K562 (cell line): ENCODE results near the gene ALDH5A1. TPM values are rescaled to one million over a fixed set of nuclear protein-coding genes. Genes with fewer than 3 reads are reported as not detected.

Source experiments
- CLOCK ChIP-seq: fragments of 250-450 bp; sonication (Bioruptor Pico); IDR thresholded peaks from 2 replicates; pipeline ENCODE4 v1.4.0; 2020; ENCODE audit warnings: mild to moderate bottlenecking, moderate library complexity, borderline replicate concordance
- CREB3L1 ChIP-seq: fragments of 450-650 bp; IDR thresholded peaks from 2 replicates; pipeline ENCODE4 v1.6.1; 2014; ENCODE audit warnings: low read depth, mild to moderate bottlenecking, moderate library complexity, borderline replicate concordance
- DEAF1 ChIP-seq: fragments of 450-650 bp; formaldehyde crosslinking; IDR thresholded peaks from 2 replicates; pipeline ENCODE4 v1.4.0; 2020; ENCODE audit warnings: mild to moderate bottlenecking, moderate library complexity
- ETS1 ChIP-seq: conservative IDR thresholded peaks from 2 replicates; pipeline ENCODE4 v1.6.1; 2011; ENCODE audit warnings: low read depth, mild to moderate bottlenecking, low read length; ENCODE audit not compliant: control insufficient read depth
- HNRNPL ChIP-seq: fragments of 200-400 bp; formaldehyde crosslinking; IDR thresholded peaks from 2 replicates; pipeline ENCODE4 v1.6.1; 2017; ENCODE audit warnings: low read depth, mild to moderate bottlenecking, low read length
- JUNB ChIP-seq: fragments of 450-650 bp; formaldehyde crosslinking; conservative IDR thresholded peaks from 2 replicates; pipeline ENCODE4 v1.4.0; 2020; ENCODE audit warnings: mild to moderate bottlenecking
- PCBP1 ChIP-seq: fragments of 200-400 bp; formaldehyde crosslinking; IDR thresholded peaks from 2 replicates; pipeline ENCODE4 v1.6.1; 2018; ENCODE audit warnings: mild to moderate bottlenecking, low read depth, low read length; ENCODE audit not compliant: poor library complexity, severe bottlenecking
- RERE ChIP-seq: sonication (generic); formaldehyde crosslinking; IDR thresholded peaks from 2 replicates; pipeline ENCODE4 v1.8.0; 2023; ENCODE audit warnings: missing genetic modification reagents, mild to moderate bottlenecking, borderline replicate concordance
- XRCC5 ChIP-seq: fragments of 200-400 bp; formaldehyde crosslinking; IDR thresholded peaks from 2 replicates; pipeline ENCODE4 v1.6.1; 2017; ENCODE audit warnings: low read depth, mild to moderate bottlenecking, low read length
- ZNF589 ChIP-seq: fragments of 200-800 bp; sonication (Bioruptor generic); IDR thresholded peaks from 2 replicates; pipeline ENCODE4 v1.6.1; 2016; ENCODE audit warnings: low read depth, missing genetic modification characterization, missing compliant biosample characterization
- ZNF707 ChIP-seq: fragments of 250-450 bp; sonication (Bioruptor Pico); conservative IDR thresholded peaks from 2 replicates; pipeline ENCODE4 v1.8.0; 2022; ENCODE audit warnings: inconsistent platforms, mild to moderate bottlenecking, moderate library complexity
- polyA plus RNA-seq, 8 experiments: library from polyadenylated mRNA; depleted of rRNA in 4 of 8; stranded (reverse) in 5 of 8; unstranded in 3 of 8; fragments of >200 nt; fragmentation: Nextera tagmentation in 2 of 8; fragmentation: Illumina TruSeq in 1 of 8; extraction: Ambion mirVana in 2 of 8; extraction: Trizol in 1 of 8; gene quantifications; 2 replicates each; pipeline versions ENCODE4 v1.2.1 to v1.2.3, GENCODE V29; 2011 to 2014; ENCODE audit warnings: inconsistent platforms in 1 of 8, missing spikeins in 1 of 8
- total RNA-seq, 7 experiments: library from RNA; depleted of rRNA in 6 of 7; stranded (reverse); fragments of >200 nt in 6 of 7; fragmentation: Illumina TruSeq in 2 of 7; extraction: Trizol in 2 of 7; gene quantifications; 2 replicates each; pipeline versions ENCODE4 v1.2.1 to v1.2.3, GENCODE V29; 2011 to 2021; ENCODE audit warnings: low replicate concordance in 1 of 7

Gene ALDH5A1
- total and polyA plus RNA-seq, 9 of the 15 experiments (the other 6 are each of a cell fraction or from before 2014, with no cell fraction given): 2.2 to 19.7 (median 9.5) TPM

GRCh38 chr6:24522228-24523176, 27.7 kb downstream of the ALDH5A1 start (continued):
- TF ChIP-seq ETS1 (no peak), CREB3L1 (no peak), XRCC5 (no peak), ZNF589 (CRISPR knock-in tag) (peak; percentile 45; the same call in 1 of the 2 replicates), DEAF1 (CRISPR knock-in tag) (0 out of 2 replicates have a peak, but pooled peaks have one; percentile 23), CLOCK (CRISPR knock-in tag) (0 out of 2 replicates have a peak, but pooled peaks have one; percentile 64), ZNF707 (0 out of 2 replicates have a peak, but pooled peaks have one; percentile 23), PCBP1 (no peak), HNRNPL (no peak), RERE (CRISPR knock-in tag) (no peak), JUNB (CRISPR knock-in tag) (no peak)
